Activated effector memory CD4-positive, alpha-beta T cell treated with anti-CD3 and anti-CD28 coated beads, Interleukin-2, amount 50 U/mL, for 16 hours (primary cell): ENCODE measurements around the gene SMARCB1.

Source experiments
- DNase-seq: peaks from one replicate; pipeline ENCODE4 v3.0.0-alpha.2; 2020

Gene SMARCB1

DNA sequence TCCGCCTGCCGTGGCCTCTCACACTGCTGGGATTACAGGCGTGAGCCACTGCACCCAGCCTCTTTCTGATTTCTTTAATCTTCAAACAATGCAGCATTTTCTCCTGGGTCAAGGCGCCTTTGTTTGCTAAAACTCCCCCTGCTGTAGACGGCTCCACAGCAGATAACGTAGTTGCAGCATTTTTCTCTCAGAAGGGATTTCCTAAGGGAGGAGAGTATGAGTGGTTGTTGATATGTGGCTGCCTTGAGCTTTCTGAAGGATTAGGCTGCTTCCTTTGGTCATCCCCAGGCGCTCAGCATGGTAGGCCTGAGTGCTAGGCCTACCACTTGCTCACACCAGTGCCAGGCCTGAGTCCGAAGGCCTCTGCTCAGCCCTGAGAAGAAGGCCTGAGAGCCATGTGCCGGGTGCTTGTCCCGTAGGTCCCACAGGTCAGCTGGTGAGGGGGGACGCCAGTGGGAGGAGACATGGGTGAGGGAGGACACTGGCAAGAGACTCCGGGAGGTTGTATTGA, 18.1 kb downstream of the SMARCB1 start:
- no peak for DNase-seq

DNA sequence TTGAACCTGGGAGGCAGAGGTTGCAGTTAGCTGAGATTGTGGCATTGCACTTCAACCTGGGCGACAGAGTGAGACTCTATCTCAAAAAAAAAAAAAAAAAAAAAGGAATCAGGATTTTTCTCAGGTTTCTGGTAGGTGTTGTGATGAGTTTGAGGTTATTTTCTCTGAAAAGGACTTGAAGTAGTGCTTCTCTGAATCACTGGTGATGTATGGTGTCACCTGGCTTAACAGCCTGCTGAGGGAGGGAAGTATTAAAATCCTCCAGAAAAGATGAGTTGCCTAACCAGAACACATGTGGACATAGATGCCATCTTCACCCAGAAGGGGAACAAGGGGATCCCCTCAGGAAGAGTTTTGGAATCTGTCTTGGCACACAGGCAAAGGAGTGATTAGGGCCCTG, 20.1 kb downstream of the SMARCB1 start:
- no peak for DNase-seq

DNA sequence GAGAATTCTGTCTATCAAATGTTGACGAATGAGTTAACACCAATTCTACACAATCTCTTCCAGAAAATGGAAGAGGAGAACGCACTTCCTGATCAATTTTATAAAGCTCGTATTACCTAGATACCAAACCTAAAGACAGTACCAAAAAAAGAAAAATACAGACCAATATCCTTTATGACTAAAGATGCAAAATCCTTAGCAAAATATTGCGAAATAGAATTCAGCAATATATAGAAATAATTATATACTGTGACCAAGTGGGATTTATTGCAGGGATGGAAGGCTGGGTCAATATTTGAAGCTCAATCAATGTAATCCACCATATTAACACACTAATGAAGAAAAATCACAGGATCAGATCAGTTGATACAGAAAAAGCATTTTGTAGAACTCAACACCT, 25.6 kb downstream of the SMARCB1 start:
- no peak for DNase-seq

DNA sequence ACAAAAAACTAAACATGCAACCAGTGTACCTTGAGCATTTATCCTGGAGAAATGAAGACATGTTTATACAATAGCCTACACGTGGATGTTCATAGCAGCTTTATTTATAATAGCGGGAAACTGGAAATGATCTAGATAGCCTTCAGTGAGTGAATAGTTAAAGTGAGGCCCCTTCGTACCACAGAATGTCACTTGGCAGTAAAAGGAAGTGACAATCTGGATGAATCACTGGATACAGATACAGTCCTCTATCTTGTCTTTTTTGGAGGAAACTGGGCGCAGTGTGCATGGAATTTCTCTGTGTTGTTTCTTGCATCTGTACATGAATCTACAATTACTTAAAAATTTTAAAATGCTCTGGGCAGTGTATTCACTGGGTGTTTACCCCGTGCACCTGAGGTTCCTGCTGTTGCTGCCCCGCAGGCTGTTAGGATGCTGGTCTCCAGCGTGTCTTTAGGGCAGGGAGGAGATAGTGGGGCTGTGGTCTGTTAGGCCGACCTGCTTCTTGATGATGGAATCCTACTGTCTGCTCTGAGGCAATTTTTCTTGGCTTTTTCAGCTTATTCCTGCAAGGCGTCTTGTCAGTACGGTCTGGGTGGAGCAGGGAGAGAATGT, 28.9 kb downstream of the SMARCB1 start:
- DNase-seq: no peak

DNA sequence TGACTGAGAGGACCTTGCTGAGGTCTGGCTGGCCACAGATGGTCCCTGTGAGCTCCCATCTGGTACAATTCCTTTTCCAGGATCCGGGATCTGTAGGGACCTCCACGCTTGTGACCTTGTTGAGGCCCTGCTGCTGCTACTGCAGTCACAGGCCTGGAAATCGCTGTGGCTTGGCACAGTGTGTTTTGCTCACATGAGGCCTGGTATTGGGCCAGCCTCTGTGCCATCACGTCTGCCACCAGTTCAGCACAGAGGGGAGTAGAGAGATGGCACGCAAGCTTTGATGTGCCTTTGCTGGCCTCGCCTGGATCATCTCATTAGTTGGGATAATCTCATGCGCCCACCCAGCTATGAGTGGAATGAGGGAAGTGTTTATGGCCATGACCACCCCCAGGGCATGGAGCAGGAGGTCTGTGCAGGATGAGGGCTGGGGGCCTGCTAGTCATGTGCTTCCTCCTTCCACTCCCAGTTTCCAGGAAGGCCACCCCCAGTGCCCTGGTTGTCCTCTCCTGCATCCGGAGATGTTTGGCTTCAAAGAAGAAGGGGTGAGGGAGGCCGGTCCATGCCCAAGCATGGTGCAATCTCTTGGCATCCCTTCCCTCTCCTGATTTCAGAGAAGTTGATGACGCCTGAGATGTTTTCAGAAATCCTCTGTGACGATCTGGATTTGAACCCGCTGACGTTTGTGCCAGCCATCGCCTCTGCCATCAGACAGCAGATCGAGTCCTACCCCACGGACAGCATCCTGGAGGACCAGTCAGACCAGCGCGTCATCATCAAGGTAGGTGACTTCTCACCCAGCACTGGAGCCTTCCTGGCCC, 29.6 kb downstream of the SMARCB1 start:
- DNase-seq: no peak

DNA sequence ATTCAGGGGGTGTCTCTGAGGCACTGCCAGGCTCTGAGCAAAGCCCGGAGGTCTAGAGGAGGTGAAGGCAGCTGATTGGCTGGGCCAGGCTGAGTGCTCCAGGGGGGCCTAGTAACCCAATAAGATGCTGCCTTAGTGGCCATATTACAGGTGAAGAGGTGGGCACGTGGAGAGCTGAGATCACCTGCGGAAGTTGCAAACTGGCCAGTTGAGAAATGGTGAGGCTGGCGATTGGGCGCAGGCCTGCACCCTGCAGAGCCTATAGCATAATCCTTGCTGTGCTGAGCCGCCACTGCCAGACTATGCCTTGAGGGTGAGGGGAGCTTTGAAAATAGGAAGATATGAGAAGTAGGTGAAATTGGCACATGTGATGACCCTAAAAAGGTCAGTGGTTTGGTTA, 30.4 kb downstream of the SMARCB1 start:
- no peak for DNase-seq

DNA sequence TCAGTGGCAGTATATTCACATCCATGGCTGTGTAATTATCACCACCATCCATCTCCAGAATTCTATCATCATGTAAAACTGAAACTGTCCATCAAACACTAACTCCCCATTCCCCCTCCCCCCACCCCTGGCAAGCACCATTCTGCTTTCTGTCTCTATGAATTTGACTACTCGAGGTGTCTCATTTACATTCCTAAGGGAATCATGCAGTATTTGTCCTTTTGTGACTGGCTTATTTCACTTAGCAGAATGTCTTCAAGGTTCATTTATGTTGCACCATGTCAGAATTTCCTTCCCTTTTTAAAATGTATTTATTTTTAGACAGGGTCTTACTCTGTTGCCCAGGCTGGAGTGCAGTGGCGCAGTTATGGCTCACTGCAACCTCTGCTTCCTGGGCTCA, 31.8 kb downstream of the SMARCB1 start:
- no peak for DNase-seq

DNA sequence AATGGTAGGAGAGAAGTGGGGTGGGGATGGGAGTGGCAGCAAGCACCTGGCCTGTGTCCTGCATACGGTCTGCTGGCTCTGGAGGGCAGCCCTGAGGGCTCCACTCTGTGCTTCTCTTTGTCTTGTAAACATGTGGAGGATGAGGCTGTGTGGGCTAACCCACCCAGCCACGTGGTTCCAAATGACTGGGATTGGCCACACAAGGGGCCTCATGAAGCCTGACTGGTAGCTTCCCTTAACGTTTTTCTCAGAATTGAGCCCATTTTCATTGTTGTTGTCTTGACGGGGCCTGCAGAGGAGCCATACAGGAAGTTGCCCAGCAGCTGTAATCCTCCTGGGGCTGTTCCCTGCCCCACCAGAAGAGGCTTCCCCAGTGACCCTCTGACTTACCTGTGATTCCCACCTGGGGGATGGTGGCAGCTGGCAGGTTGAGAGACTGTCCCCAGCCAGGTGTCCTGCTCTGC, 34.0 kb downstream of the SMARCB1 start:
- no peak for DNase-seq

DNA sequence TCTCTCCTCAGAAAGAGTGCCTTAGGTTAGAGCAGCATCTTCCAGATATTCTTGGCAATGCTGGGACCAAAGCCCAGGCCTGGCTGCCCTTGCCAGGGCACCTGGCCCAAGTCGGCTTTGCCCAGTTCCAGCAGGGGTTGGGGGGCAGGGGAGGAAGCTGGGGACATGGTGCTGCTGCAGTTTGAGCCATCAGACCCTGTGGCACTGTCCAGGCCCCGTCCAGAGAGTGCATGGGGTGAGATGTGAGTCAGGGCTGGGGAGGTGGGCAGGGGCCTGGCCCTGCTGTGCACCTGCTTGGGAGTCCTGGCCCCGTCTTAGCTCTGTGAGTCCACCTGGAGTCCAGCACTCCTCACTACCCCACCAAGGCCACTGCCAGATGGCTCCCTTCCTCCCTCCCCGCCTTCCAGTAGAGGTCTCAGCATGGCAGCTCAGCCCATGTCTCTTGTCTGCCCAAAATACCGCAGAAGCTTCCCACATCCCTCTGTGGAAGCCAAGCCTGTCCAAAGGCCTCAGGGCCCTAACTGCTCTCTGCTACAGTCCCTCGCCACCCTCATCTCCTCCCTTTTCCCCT, 35.4 kb downstream of the SMARCB1 start:
- DNase-seq: no peak

DNA sequence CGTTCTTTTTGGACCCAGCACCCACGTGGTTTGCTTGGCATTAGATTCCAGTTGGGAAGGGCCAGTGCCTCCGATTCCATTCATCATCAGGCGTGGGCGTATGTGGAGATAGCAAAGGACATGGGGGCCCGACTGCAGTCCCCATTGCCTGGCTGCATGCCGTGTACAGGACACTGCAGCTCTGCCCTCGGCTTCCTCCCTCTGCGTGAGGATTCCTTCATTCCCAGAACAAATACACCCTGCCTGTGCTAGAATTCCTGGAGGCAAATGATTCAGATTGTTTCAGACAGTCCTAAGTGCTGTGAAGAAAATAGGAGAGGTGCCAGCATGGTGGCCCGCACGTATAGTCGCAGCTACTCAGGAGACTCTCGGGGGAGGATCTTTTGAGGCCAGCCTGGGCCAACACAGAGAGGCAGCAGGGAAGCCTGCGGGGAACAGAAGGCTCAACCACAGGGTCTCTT, 36.6 kb downstream of the SMARCB1 start:
- peak; percentile 56 for DNase-seq

DNA sequence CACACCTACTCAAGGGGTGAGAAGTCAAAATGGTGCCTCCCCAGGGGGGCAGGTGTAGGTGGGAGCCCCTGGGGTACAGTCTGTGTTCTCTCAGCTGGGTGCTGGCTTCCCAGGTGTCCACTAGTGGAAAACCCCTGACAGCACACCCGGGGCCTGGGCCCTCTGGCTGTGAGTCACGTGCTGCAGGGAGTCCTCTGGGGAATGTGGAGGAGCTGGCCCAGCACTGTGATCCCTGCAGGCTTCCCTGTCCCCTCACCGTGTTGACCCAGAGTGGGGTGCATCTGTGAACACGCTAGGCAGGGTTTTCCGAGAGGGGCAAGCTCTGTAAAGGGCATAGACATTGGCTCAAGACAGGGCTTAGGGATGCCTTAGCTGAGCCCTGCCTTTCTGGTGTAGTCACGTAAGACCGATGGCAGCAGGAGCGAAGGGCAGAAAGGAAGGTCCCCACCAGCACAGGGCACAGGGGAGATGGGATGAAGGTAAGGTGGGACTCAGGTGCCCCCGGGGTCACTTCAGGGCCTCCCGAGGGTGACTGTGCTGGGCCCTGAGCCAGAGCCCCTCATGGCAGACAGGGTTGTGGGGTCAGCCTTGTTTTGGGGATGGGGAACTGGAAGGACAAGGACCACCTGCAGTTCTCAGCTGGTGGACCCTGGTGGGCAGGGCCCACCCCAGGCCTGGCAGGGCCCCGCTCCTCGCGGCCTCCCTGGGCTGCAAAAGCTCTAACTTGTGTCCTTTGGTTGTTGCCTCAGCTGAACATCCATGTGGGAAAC, 37.9 kb downstream of the SMARCB1 start:
- peak; percentile 46 for DNase-seq

DNA sequence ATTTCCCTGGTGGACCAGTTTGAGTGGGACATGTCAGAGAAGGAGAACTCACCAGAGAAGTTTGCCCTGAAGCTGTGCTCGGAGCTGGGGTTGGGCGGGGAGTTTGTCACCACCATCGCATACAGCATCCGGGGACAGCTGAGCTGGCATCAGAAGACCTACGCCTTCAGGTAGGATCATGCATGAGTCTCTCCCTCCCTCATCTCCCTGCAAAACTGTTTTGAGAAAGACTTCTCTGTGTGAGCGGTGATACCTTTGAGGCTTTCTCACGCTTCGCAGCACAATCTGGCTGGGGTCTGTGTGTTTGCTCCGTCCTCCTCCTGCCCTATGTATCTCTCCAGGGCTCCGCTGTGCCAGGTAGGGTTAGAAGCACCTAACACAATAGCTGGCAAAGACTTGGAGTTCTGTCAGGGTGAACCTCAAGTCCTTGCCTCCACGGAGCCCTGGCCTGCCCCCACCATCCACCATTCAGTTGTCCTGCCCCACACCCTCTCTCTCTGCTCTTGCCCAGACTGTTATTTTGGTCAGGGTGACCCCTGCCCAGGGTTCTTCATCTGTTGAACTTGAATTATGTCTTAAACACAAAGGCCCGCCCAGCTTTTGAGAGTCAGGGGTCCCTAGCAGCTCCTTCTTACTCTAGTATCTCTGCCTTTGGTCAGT, 38.6 kb downstream of the SMARCB1 start:
- peak; percentile 38 for DNase-seq

DNA sequence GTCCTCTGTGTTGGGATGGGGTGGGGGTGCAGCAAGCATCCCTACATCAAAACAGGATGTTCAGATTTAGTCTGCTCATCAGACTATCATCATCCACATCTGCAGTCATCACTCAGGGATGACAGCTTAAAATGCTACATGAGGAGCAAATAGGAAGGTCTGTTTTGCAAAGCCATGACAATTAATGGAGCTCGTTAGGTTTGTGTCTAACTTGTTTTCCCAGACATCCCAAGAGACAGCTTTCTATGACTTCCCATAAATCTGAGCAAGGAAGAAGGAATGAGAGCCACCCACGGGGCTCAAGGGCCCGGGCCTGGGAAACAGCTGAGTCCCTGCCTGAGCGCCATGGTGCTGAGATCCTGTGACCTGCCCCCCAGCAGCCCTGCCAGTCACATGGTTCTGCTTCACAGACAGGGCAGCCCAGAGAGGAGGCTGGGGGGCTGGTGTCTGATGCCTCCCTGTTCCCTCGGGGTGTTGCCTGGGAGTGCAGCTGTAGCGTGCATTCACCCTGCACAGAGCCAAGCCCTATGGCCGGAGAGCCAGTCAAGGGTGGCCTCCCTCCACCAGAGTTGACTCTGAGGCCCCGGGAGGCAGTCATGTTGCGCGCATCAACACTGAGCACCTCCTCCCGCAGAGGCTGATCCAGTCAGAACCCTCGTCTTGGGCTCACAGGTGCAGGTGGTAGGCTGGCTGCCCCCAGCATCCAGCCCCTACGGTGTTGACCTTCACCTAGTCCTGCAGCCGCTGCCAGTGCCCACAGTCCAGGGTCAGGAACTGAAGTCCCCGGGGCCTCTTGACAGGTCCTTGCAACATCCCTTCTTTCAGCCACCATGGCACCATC, 40.0 kb downstream of the SMARCB1 start:
- peak; percentile 54 for DNase-seq

DNA sequence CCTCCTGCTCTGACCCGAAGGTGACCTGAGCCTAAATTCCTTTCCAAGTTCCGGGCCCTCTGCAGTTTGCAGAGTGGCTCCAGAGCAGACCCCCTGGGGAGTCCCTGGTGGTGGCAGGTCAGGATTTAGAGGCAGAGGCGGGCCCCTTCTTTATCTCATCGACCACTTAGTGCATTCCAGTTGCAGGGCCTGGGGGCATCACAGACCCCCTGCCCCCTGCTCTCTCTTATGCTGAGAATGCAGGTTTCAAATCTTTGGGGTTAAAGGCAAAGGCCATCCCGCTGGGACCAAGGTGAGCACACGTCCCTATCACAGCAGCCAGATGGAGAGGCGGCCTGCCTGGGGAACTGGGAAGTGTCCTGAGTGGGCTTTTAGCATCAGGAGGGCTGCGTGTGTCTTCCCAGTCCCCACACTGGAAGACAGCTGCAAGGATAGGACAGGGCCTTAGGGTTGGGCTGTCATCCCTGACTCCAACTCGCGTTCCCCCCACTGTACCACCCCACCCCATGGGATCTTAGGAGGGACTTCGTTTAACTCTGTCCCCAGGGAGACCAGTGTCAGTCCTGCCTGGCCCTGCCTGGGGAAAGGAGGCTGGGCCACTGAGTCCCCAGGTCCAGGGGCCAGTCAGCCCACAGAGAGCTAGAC, 40.7 kb downstream of the SMARCB1 start:
- DNase-seq: peak; percentile 53

DNA sequence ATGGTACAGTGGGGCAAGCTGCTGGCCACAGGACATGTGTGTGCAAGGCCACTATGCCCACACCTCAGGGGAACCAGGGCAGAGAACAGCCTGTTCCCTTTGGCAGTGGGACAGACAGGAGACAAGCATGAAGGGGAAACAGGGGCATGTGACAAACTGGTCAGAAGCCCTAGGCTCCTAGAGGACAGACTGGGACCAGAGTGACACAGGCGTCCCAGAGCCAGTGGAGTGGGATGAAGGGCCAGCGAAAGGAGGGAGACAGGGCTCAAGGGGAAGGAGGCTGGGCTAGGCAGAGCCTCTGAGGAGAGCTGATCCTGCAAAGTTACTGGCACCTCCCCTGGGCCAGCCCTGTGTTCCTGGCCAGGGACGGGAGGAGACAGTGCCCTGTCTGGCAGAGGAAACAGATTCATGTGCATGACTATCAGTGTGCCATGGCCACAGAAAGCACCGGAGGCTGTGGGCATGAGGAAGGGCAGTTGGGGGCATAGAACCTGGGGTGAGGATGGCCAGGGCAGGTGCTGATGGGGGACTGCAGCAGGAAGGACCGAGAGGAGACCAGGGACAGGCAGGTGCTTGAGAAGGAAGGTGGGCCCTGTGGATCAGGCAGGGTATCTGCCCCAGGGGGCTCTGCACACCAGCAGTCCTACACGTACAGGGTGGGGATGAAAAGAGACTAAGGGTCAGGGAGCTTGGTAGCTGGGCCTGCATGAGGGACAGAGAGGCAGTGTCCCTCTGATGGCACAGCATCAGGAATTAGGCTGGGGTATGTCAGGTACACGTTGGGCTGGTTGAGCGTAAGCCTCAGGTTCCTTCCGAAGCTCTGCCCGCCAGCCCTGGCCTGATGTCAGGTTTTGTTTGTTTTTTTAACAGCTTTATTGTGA, 42.3 kb downstream of the SMARCB1 start:
- peak; percentile 50 for DNase-seq

DNA sequence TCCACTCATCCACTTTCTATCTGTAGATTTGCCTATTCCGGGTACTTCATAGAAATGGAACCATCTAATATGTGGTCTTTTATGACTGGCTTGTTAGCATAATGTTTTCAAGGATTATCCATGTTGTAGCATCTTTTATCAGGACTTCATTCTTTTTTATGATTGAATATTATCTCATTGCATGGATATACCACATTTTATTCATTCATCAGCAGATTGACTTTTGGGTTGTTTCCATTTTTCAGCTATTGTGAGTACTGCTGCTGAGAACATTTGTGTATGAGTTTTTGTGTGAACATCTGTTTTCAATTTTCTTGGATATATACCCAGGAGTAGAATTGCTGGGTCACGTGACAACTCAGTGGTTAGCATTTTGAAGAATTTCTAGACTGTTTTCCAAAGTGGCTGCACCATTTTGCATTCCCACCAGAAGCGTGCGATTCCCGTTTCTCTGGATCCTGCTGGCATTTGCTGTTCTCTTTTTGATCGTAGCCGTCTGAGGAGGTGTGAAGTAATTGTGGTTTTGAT, 43.1 kb downstream of the SMARCB1 start:
- DNase-seq: no peak

DNA sequence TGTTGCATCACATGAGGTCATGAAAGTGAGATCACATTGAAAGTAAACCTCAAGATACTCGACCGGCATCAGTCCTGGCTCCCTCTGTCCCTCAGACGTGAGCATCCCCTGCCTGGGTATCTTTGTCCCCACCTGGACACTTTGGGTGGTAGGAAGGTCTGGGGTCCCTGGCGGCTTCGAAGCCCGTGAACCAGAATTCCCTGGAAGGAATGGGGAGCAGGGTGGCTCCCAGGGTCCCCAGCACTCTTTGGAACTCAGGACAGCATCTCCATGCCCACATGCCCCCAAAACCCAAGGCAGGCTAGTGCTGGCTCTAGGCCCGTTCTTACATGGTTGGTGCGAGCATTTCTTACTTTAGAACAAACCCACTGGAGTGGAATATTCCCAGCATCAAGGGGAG, 44.5 kb downstream of the SMARCB1 start:
- peak; percentile 38 for DNase-seq

DNA sequence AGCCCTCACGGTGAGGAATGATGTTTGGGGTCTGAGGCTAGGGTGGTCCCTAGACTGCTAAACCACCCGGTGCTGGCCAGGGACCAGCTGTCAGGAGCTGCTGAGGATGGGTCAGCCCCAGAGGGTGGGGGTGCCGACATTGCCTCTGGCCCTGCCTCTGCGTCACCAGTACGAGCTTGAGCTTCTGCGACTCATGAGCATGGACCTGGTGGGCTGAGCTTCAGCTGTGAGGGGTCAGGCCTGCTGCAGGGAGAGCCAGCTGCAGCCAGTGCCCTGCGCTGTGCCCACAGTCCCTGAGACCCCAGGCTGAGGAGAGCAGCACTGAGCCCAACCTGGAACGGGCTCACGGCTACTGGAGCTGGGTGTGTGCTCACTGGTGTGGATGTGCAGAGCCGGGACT, 45.0 kb downstream of the SMARCB1 start:
- DNase-seq: peak; percentile 42

DNA sequence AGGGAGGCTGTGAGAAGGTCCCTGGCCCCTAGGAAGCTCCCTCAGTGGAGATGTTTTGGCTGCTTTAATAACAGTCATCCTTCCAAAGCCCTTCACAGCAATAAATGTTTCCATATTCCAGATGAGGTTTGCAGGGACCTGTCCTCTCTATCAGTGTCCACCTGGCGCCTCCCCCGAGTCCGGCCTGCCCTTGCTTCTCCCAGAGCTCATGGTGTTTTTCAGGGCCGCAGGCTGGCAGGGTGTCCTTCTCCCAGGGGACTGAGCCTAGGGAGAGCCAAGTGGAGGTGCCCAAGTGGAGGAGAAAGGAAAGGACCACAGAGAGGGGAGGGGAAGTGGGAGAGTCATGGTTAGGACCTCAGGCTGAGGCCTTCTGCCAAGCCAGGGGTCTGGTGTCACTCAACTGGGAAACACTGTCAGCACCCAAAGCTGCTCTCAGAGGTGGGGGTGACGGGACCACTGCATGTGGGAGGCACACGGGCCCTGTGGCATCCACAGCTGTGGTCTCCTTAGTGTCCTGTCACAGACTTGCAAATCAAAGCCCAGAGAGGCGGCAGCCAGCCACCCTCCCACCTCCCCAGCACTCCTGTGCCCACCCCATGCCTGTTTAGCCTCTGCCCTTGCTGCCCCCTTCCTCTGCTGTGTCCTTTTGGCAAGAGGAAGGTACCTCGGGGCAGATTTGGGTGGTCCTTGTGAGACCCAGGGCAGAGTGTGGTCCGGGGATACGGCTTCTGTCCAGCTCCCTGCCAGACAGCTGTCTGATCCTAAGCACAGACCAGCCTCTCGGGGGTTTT, 45.7 kb downstream of the SMARCB1 start:
- DNase-seq: peak; percentile 61
